Fibroblast of lung (primary cell): ENCODE results near the gene CRLF1.

Experiments used
- EZH2 ChIP-seq: IDR thresholded peaks from 2 replicates; pipeline ENCODE4 v1.5.1; 2012; ENCODE audit warnings: low read length, control low read depth, mild to moderate bottlenecking; ENCODE audit errors: missing control alignments
- TF ChIP-seq, protein P1 (sequence below), 2 donors: IDR thresholded peaks in 1 of 2; conservative IDR thresholded peaks in 1 of 2; 1 replicate in 1 of 2; 2 replicates in 1 of 2; pipeline ENCODE4 v1.5.1; 2011 to 2012; ENCODE audit warnings: low read length in 2 of 2, control low read depth in 1 of 2, inconsistent platforms in 1 of 2, low read depth in 1 of 2, mild to moderate bottlenecking in 1 of 2

GRCh38 chr19:18610245-18610555, 3.6 kb upstream of the CRLF1 start:
- TF ChIP-seq, protein P1, sequence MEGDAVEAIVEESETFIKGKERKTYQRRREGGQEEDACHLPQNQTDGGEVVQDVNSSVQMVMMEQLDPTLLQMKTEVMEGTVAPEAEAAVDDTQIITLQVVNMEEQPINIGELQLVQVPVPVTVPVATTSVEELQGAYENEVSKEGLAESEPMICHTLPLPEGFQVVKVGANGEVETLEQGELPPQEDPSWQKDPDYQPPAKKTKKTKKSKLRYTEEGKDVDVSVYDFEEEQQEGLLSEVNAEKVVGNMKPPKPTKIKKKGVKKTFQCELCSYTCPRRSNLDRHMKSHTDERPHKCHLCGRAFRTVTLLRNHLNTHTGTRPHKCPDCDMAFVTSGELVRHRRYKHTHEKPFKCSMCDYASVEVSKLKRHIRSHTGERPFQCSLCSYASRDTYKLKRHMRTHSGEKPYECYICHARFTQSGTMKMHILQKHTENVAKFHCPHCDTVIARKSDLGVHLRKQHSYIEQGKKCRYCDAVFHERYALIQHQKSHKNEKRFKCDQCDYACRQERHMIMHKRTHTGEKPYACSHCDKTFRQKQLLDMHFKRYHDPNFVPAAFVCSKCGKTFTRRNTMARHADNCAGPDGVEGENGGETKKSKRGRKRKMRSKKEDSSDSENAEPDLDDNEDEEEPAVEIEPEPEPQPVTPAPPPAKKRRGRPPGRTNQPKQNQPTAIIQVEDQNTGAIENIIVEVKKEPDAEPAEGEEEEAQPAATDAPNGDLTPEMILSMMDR (conservative IDR thresholded peaks at IDR 0.05 in 1 of 2, IDR thresholded peaks at IDR 0.05 in 1 of 2; ENCODE audit: low read depth in 1 of 2, low read length in 2 of 2): no peak
- no peak for TF ChIP-seq EZH2
